Measurements from ENCODE around the gene TMEM120B. TPM values are rescaled to one million over a fixed set of nuclear protein-coding genes. Genes with fewer than 3 reads are reported as not detected.
A peak's percentile ranks its signal among the peaks of the same experiment; 100 is the strongest.

The TMEM120B gene
- total RNA-seq, 6 donors from 2014 or later = 8.9 to 23.0 (median 14.2) TPM

DNA sequence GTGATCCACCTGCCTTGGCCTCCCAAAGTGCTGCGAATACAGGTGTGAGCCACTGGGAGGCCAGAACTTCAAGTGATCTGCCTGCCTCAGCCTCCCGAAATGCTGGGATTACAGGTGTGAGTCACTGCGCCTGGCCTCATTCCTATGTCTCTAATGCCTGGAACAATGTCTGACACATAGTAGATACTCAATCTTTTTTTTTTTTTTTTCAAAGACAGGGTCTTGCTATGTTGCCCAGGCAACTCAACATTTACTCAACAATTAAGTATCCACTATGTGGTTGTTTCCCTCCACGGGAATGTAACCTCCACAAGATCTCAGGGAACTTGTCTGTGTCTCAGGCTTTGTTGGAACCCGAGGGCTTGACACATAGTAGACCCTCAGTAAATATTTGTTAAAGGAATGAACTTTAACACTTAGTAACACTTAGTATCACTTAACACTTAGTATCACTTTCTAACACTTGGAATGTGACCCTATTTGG is 3.0 kb upstream of the TMEM120B start:
- H3K9me3 ChIP-seq = no peaks in the 10 kb centered on the region
- TF ChIP-seq, protein P1, sequence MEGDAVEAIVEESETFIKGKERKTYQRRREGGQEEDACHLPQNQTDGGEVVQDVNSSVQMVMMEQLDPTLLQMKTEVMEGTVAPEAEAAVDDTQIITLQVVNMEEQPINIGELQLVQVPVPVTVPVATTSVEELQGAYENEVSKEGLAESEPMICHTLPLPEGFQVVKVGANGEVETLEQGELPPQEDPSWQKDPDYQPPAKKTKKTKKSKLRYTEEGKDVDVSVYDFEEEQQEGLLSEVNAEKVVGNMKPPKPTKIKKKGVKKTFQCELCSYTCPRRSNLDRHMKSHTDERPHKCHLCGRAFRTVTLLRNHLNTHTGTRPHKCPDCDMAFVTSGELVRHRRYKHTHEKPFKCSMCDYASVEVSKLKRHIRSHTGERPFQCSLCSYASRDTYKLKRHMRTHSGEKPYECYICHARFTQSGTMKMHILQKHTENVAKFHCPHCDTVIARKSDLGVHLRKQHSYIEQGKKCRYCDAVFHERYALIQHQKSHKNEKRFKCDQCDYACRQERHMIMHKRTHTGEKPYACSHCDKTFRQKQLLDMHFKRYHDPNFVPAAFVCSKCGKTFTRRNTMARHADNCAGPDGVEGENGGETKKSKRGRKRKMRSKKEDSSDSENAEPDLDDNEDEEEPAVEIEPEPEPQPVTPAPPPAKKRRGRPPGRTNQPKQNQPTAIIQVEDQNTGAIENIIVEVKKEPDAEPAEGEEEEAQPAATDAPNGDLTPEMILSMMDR (IDR thresholded peaks at IDR 0.05) = no peak
- no peak for TF ChIP-seq POLR2A (IDR thresholded peaks at IDR 0.05)
- TF ChIP-seq EP300 (IDR thresholded peaks at IDR 0.05) = no peak
- TF ChIP-seq POLR2AphosphoS5 (IDR thresholded peaks at IDR 0.05) = no peak
- peak in 1 of 2 donors; percentile 7 for ATAC-seq (ENCODE audit: low FRiP score in 2 of 2)
- H3K36me3 ChIP-seq = no peaks in the 10 kb centered on the region
- no peak overlapping the region for H3K4me3 ChIP-seq
- peak overlapping the region in 2 of 4 donors; percentile 21 to 49 for H3K27ac ChIP-seq
- DNase-seq = peak in 1 of 2 donors; percentile 55
- H3K4me1 ChIP-seq = peaks cover 12 to 26% (median 15%) of the 10 kb centered on the region in 4 donors
- no peaks in the 10 kb centered on the region for H3K27me3 ChIP-seq
- WGBS, 2 donors = 71 to 79% methylated on average over 5 of the region's 5 CpGs

DNA sequence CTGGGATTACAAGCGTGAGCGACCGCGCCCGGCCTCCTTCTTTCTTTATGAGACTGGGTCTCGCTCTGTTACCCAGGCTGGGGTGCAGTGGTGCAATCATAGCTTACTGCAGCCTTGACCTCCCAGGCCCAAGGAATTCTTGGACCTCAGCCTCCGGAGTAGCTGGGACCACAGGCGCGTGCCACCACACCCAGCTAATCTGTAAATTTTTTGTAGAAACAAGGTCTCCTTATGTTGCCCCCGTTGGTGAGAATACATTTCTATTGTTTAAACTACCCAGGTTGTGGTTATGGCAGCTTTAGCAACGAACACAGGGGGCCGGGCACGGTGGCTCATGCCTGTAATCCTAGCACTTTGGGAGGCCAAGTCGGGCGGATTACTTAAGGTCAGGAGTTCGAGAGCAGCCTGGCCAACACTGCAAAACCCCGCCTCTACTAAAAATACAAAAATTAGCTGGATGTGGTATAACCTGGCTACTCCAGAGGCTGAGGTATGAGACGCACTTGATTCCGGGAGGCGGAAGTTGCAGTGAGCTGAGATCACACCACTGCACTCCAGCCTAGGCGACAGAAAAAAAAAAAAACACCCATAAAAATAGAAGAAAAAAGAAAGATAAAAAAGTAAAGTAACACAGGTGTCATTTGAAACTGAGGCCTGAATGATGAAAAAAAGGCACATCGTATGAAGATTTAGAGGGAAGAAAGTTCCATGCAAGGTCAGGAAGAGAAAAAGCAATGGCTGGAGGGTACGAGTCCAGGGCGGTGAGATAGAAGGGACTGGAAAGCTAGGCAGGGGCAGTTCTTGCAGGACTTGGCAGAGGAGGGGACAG is 977 bp upstream of the TMEM120B start:
- H3K4me3 ChIP-seq = peak overlapping the region; percentile 62 to 94 (median 80)
- no peaks in the 10 kb centered on the region for H3K36me3 ChIP-seq
- no peaks in the 10 kb centered on the region for H3K9me3 ChIP-seq
- H3K4me1 ChIP-seq = peaks cover 12 to 26% (median 15%) of the 10 kb centered on the region in 4 donors
- peak in 3 of 4 donors; percentile 21 to 86 (median 36) for TF ChIP-seq EP300 (IDR thresholded peaks at IDR 0.05)
- TF ChIP-seq, protein P1 (IDR thresholded peaks at IDR 0.05) = no peak
- no peak for TF ChIP-seq POLR2A (IDR thresholded peaks at IDR 0.05)
- TF ChIP-seq POLR2AphosphoS5 (IDR thresholded peaks at IDR 0.05) = peak in 1 of 2 donors; percentile 31
- 48 to 54% methylated on average over 24 of the region's 24 CpGs for WGBS, 2 donors
- H3K27ac ChIP-seq = peak overlapping the region; percentile 87 to 94 (median 88)
- H3K27me3 ChIP-seq = no peaks in the 10 kb centered on the region
- ATAC-seq (ENCODE audit: low FRiP score in 2 of 2) = peak in 1 of 2 donors; percentile 79
- DNase-seq = peak in 1 of 2 donors; percentile 77

DNA sequence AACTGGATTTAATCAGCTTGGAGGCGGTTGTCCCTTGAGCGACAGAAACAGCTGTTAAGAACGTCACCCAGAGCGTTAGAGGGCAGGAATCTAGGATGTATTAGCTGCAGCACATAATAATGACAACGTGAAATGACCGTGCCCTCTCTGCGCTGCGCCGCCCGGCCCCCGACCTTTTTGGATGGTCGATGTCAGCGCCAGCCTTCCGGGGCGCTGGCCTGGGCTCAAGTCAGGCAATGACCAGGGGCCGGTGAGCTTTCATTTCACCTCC is 427 bp upstream of the TMEM120B start:
- H3K27ac ChIP-seq = peak overlapping the region; percentile 87 to 94 (median 88)
- DNase-seq = peak in 1 of 2 donors; percentile 88
- 0 to 1% methylated on average over 4 to 16 of the region's 16 CpGs for WGBS, 2 donors
- TF ChIP-seq POLR2A (IDR thresholded peaks at IDR 0.05) (no peak), POLR2AphosphoS5 (IDR thresholded peaks at IDR 0.05) (no peak), EP300 (IDR thresholded peaks at IDR 0.05) (no peak)
- TF ChIP-seq, protein P1 (IDR thresholded peaks at IDR 0.05) = no peak
- ATAC-seq (ENCODE audit: low FRiP score in 2 of 2) = peak; percentile 38 to 43
- H3K4me1 ChIP-seq = peaks cover 12 to 26% (median 15%) of the 10 kb centered on the region in 4 donors
- peak overlapping the region; percentile 62 to 94 (median 80) for H3K4me3 ChIP-seq
- no peaks in the 10 kb centered on the region for H3K27me3 ChIP-seq
- no peaks in the 10 kb centered on the region for H3K9me3 ChIP-seq
- no peaks in the 10 kb centered on the region for H3K36me3 ChIP-seq

DNA sequence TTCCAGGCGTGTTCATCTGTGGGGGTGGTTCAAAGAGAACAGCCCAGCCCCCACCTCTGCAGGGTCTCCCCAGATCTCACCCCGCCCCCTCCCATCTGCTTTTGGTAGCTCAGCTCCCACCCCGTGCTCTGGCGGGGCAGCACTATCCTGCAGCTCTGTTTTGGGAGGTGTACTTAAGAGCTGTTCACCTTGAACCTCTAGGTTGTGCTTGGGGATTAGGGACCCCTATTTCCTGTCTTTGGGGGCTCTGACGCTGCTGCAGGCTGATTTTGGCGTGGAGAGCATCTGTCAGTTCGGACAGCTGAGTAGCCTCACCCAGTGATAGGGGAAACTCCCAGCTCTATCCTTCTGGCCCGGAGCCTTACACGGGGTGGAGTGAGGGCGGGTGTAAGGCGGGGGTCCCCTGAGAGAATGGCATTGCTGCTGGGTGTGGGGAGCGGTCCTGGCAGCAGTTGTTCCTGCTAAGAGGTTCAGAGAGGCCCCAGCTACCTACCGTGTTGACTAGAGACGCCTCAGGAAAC is 765 bp downstream of the TMEM120B start:
- no peaks in the 10 kb centered on the region for H3K36me3 ChIP-seq
- H3K27me3 ChIP-seq = no peaks in the 10 kb centered on the region
- ATAC-seq (ENCODE audit: low FRiP score in 2 of 2) (peak in 1 of 2 donors; percentile 72), DNase-seq (no peak)
- WGBS, 2 donors = 14 to 44% methylated on average over 6 to 14 of the region's 14 CpGs
- peak overlapping the region; percentile 62 to 94 (median 76) for H3K4me3 ChIP-seq
- H3K27ac ChIP-seq = peak overlapping the region in 2 of 4 donors; percentile 88 to 94
- peaks cover 12 to 26% (median 15%) of the 10 kb centered on the region in 4 donors for H3K4me1 ChIP-seq
- TF ChIP-seq POLR2AphosphoS5 (IDR thresholded peaks at IDR 0.05) (no peak), EP300 (IDR thresholded peaks at IDR 0.05) (no peak), POLR2A (IDR thresholded peaks at IDR 0.05) (no peak)
- TF ChIP-seq, protein P1 (IDR thresholded peaks at IDR 0.05) = no peak
- no peaks in the 10 kb centered on the region for H3K9me3 ChIP-seq

Measured in upper lobe of left lung (tissue), 6 donors.